GM23248 (cell line): Measurements from ENCODE around the gene BHLHE23. TPM values are rescaled to one million over a fixed set of nuclear protein-coding genes. Genes with fewer than 3 reads are reported as not detected.
"Not testable (repeated sequence)": the region's sequence is repeated elsewhere in the genome, so short reads cannot be mapped to it uniquely, and the experiment has no call there.

Source experiments
- DNase-seq: peaks from one replicate; pipeline ENCODE4 v3.0.0-alpha.2; 2015
- H2AFZ ChIP-seq: fragments of 200-600 bp; sonication (generic); 2 replicates; pipeline ENCODE4 v1.6.1; 2016; ENCODE audit warnings: antibody characterized with exemption
- H3F3A ChIP-seq: fragments of 200-600 bp; sonication (generic); 2 replicates; pipeline ENCODE4 v1.6.1; 2016; ENCODE audit warnings: mild to moderate bottlenecking, antibody characterized with exemption, mixed run types; ENCODE audit not compliant: insufficient read depth
- H3K27ac ChIP-seq: fragments of 200-600 bp; sonication (generic); 2 replicates; pipeline ENCODE4 v1.5.1; 2016; ENCODE audit warnings: mild to moderate bottlenecking
- H3K27me3 ChIP-seq: fragments of 200-600 bp; sonication (generic); replicated peaks from 2 replicates; pipeline ENCODE4 v1.6.1; 2016; ENCODE audit warnings: mild to moderate bottlenecking; ENCODE audit not compliant: insufficient read depth
- H3K36me3 ChIP-seq: fragments of 200-600 bp; sonication (generic); 2 replicates; pipeline ENCODE4 v1.6.1; 2016; ENCODE audit warnings: low read depth, mild to moderate bottlenecking
- H3K4me1 ChIP-seq: fragments of 200-600 bp; sonication (generic); 2 replicates; pipeline ENCODE4 v1.6.1; 2016; ENCODE audit warnings: mild to moderate bottlenecking; ENCODE audit not compliant: insufficient read depth
- H3K4me2 ChIP-seq: fragments of 200-600 bp; sonication (generic); one replicate; pipeline ENCODE4 v1.6.1; 2016; ENCODE audit warnings: mild to moderate bottlenecking; ENCODE audit not compliant: unreplicated experiment
- H3K4me3 ChIP-seq: fragments of 200-600 bp; sonication (generic); 2 replicates; pipeline ENCODE4 v1.5.1; 2016; ENCODE audit warnings: mild to moderate bottlenecking
- H3K79me2 ChIP-seq: fragments of 200-600 bp; sonication (generic); 2 replicates; pipeline ENCODE4 v1.6.1; 2016; ENCODE audit warnings: mild to moderate bottlenecking; ENCODE audit not compliant: insufficient read depth
- H3K9ac ChIP-seq: fragments of 200-600 bp; sonication (generic); 2 replicates; pipeline ENCODE4 v1.6.1; 2016; ENCODE audit warnings: mild to moderate bottlenecking
- H3K9me2 ChIP-seq: fragments of 200-600 bp; sonication (generic); 2 replicates; pipeline ENCODE4 v1.6.1; 2016; ENCODE audit warnings: mixed run types, mild to moderate bottlenecking, moderate library complexity; ENCODE audit not compliant: insufficient read depth
- H3K9me3 ChIP-seq: fragments of 200-600 bp; sonication (generic); one replicate; pipeline ENCODE4 v1.6.1; 2017; ENCODE audit warnings: low read depth
- H4K20me1 ChIP-seq: fragments of 200-600 bp; sonication (generic); 2 replicates; pipeline ENCODE4 v1.6.0; 2016; ENCODE audit not compliant: insufficient read depth
- EZH2 ChIP-seq: fragments of 200-600 bp; sonication (generic); IDR thresholded peaks from 2 replicates; pipeline ENCODE4 v1.6.1; 2018; ENCODE audit warnings: antibody characterized with exemption, mild to moderate bottlenecking; ENCODE audit not compliant: insufficient read depth, poor library complexity, severe bottlenecking
- EZH2phosphoT487 ChIP-seq: fragments of 200-600 bp; sonication (generic); IDR thresholded peaks from 2 replicates; pipeline ENCODE4 v1.6.1; 2018; ENCODE audit warnings: antibody characterized with exemption, moderate library complexity, mild to moderate bottlenecking, low read depth; ENCODE audit not compliant: insufficient read depth
- WGBS, 2 experiments: methylation state at CpG; one replicate each; pipeline ENCODE4 v1.1.6; 2015 to 2017; ENCODE audit warnings: low lambda C conversion rate in 2 of 2, low coverage in 1 of 2; ENCODE audit errors: missing lambda C conversion rate in 2 of 2; 5-methylcytosine and 5-hydroxymethylcytosine counted together
- in situ Hi-C: fragments of 300-500 bp; cut with MboI; formaldehyde crosslinking; loops from 2 replicates; pipeline ENCODE4 v1.15.0; 2020
- polyA plus RNA-seq: library from polyadenylated mRNA; unstranded; fragments of >200 nt; fragmentation: Nextera tagmentation; extraction: Ambion mirVana; gene quantifications from 2 replicates; pipeline ENCODE4 v1.2.1, GENCODE V29; 2016
- total RNA-seq: library from RNA; depleted of rRNA; stranded (reverse); fragments of >200 nt; shearing (Covaris generic); gene quantifications from 2 replicates; pipeline ENCODE4 v1.2.3, GENCODE V29; 2014

The BHLHE23 gene
- total and polyA plus RNA-seq, 2 experiments from 2014 or later: not detected

- WGBS, 2 experiments: 52 to 53% methylated on average over 7 of the region's 7 CpGs
- TF ChIP-seq EZH2phosphoT487: no peak
- Histone ChIP-seq H3K9me3 (no peaks in the 10 kb centered on the region), H4K20me1 (no peaks in the 10 kb centered on the region), H3K27me3 (peaks cover 71% of the 10 kb centered on the region), H3K9me2 (no peaks in the 10 kb centered on the region), H2AFZ (no peak overlapping the region), H3F3A (no peaks in the 10 kb centered on the region), H3K27ac (no peak overlapping the region), H3K9ac (no peak overlapping the region), H3K4me1 (no peaks in the 10 kb centered on the region), H3K4me3 (no peak overlapping the region), H3K4me2 (no peak overlapping the region), H3K36me3 (no peaks in the 10 kb centered on the region), H3K79me2 (no peaks in the 10 kb centered on the region)
- no peak for DNase-seq
- in situ Hi-C loops: no loop called here
These were observed 35.0 kb upstream of the BHLHE23 start for GRCh38 chr20:63041776-63042175.

DNA sequence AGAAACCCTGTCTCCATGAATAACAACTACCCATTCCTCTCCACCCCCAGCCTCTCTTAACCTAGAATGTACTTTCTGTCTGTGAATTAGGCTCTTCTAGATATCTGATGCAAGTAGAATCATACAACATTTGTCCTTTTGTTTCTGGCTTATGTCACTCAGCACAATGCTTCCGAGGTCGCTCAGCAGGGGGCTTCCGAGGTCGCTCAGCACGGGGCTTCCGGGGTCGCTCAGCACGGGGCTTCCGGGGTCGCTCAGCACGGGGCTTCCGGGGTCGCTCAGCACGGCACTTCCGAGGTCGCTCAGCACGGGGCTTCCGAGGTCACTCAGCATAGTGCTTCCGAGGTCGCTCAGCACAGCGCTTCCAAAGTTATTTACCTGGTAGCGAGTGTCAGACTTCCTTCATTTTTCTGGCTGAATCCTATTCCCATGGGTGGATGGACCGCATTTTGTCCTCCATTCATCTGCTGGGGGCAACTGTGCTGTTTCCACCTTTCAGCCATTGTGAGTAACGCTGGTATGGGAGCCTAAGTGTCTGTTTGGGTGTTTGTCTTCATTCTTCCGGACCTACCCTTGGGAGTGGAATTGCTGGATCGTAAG lies 31.0 kb upstream of the BHLHE23 start:
- Histone ChIP-seq H3K4me3 (no peak overlapping the region), H3K4me1 (no peaks in the 10 kb centered on the region), H3F3A (no peaks in the 10 kb centered on the region), H3K4me2 (no peak overlapping the region), H2AFZ (no peak overlapping the region), H4K20me1 (no peaks in the 10 kb centered on the region), H3K9ac (no peak overlapping the region), H3K27me3 (peaks cover 80% of the 10 kb centered on the region), H3K27ac (no peak overlapping the region), H3K36me3 (no peaks in the 10 kb centered on the region), H3K79me2 (no peaks in the 10 kb centered on the region), H3K9me3 (no peaks in the 10 kb centered on the region), H3K9me2 (no peaks in the 10 kb centered on the region)
- TF ChIP-seq EZH2: no peak
- no peak for TF ChIP-seq EZH2phosphoT487
- 61 to 64% methylated on average over 26 of the region's 26 CpGs for whole genome bisulfite sequencing, 2 experiments
- in situ Hi-C loops: no loop called here
- DNase-seq: no peak

DNA sequence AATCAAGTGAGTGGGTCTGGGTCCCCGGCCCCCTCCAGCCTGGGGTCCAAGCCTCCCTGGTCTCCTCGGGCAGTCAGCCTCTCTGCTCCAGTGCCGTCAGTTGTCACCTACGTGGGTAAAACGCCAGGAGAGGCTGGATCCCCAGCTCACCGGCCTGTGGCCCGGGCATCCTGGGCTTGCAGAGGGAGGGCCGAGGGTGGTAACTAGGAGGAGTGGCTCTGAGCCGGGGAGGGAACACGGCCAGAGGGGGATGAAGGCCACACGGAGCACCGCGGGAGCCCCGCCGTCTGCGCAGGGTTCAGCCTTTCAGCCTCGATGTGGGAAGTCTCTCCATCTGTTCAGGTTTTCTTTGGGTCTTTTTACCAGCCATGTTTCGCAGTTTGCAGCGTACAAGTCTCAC lies 29.5 kb upstream of the BHLHE23 start:
- H4K20me1 ChIP-seq: no peaks in the 10 kb centered on the region

DNA sequence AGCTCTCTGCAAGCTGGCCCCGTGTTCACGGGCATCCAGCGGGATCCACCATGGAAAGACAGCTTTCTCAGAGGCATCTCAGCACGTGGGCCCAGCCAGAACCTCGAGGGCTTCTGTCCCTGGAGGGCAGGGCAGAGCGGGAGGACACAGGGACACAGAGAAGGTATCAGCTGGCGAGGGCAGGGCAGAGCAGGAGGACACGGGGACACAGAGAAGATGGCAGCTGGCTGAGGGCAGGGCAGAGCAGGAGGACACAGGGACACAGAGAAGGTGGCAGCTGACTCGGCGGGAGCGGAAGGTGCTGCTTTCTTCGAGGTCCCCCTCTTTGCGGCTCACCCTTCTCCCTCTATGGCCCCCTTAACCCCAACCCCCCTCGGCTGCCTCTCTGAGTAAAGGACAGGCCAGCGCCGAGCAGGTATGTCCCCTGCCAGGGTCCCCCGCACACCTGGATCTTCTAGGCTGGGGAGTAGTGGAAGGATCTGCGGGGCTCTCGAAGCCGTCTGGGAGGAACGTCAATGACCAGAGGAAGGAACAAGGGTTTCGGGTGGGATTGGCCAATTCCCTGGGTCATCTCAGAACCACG lies 28.9 kb upstream of the BHLHE23 start:
- Histone ChIP-seq H3K27me3 (peaks cover 65% of the 10 kb centered on the region), H3K9me2 (no peaks in the 10 kb centered on the region), H3F3A (no peaks in the 10 kb centered on the region), H3K27ac (no peak overlapping the region), H3K9me3 (no peaks in the 10 kb centered on the region), H3K9ac (no peak overlapping the region), H3K4me2 (no peak overlapping the region), H3K79me2 (no peaks in the 10 kb centered on the region), H3K36me3 (no peaks in the 10 kb centered on the region), H3K4me3 (no peak overlapping the region), H3K4me1 (no peaks in the 10 kb centered on the region), H2AFZ (no peak overlapping the region), H4K20me1 (no peaks in the 10 kb centered on the region)
- DNase-seq: no peak
- in situ Hi-C loops: no loop called here
- 60 to 63% methylated on average over 20 to 23 of the region's 23 CpGs for WGBS, 2 experiments
- TF ChIP-seq EZH2 (no peak), EZH2phosphoT487 (no peak)

More for the DNA sequence above, 29.5 kb upstream of the BHLHE23 start:
- no peak for TF ChIP-seq EZH2
- TF ChIP-seq EZH2phosphoT487: no peak
- no peak overlapping the region for H3K27ac ChIP-seq
- no peaks in the 10 kb centered on the region for H3K4me1 ChIP-seq
- no peak overlapping the region for H3K4me2 ChIP-seq
- no peak for DNase-seq
- H2AFZ ChIP-seq: no peak overlapping the region
- no peaks in the 10 kb centered on the region for H3K9me2 ChIP-seq
- no peaks in the 10 kb centered on the region for H3K36me3 ChIP-seq
- no peaks in the 10 kb centered on the region for H3K9me3 ChIP-seq
- no peak overlapping the region for H3K9ac ChIP-seq
- no peak overlapping the region for H3K4me3 ChIP-seq
- H3K79me2 ChIP-seq: no peaks in the 10 kb centered on the region
- H3F3A ChIP-seq: no peaks in the 10 kb centered on the region
- peaks cover 69% of the 10 kb centered on the region for H3K27me3 ChIP-seq
- 10 to 13% methylated on average over 17 to 19 of the region's 19 CpGs for WGBS, 2 experiments
- in situ Hi-C loops: no loop called here

- H4K20me1 ChIP-seq, H3K27ac ChIP-seq, in situ Hi-C loops, H3K79me2 ChIP-seq, H3K9me3 ChIP-seq, H3K4me1 ChIP-seq, H3K9me2 ChIP-seq, H3K36me3 ChIP-seq, H3K9ac ChIP-seq, H3F3A ChIP-seq, H3K4me3 ChIP-seq, H2AFZ ChIP-seq, H3K4me2 ChIP-seq, DNase-seq: not testable (repeated sequence)
- H3K27me3 ChIP-seq: peaks cover 64% of the 10 kb centered on the region
- 77 to 81% methylated on average over 31 to 44 of the region's 44 CpGs for WGBS, 2 experiments
These were observed 28.2 kb upstream of the BHLHE23 start for GRCh38 chr20:63034710-63035602.
